SH-SY5Y (cell line): ENCODE data around the gene CHN2.

Experiments
- GATA2 ChIP-seq: IDR thresholded peaks from 2 replicates; pipeline ENCODE4 v1.6.1; 2011; ENCODE audit warnings: mild to moderate bottlenecking, low read depth, low read length
- GATA3 ChIP-seq: IDR thresholded peaks from 2 replicates; pipeline ENCODE4 v1.6.1; 2011; ENCODE audit warnings: low read depth, mild to moderate bottlenecking, low read length, moderate library complexity

GRCh38 chr7:29291723-29292618 lies 97.4 kb downstream of the CHN2 start:
- TF ChIP-seq GATA3, result no peak
- no peak for TF ChIP-seq GATA2
